HEK293 (cell line): ENCODE data around the gene ACTG1.

Experiments
- CTCF ChIA-PET: fragments of 350-600 bp; formaldehyde crosslinking; extraction: SDS; loops from one replicate; lab custom pipeline; 2021; ENCODE audit warnings: antibody characterized with exemption; lab: Yijun Ruan, JAX
- POLR2A ChIA-PET: fragments of 300-600 bp; formaldehyde crosslinking; extraction: SDS; loops from one replicate; lab custom pipeline; 2020; ENCODE audit warnings: antibody characterized with exemption, inconsistent platforms; lab: Yijun Ruan, JAX
- H3K27ac ChIP-seq: fragments of 200-500 bp; sonication (Bioruptor generic); 2 replicates; pipeline ENCODE4 v1.5.1; 2014; ENCODE audit warnings: low read depth, low read length, control low read depth, inconsistent platforms; ENCODE audit errors: extremely low read depth
- H3K36me3 ChIP-seq, 2 experiments: fragments of 200-500 bp in 1 of 2; sonication (Bioruptor generic) in 1 of 2; 1 replicate in 1 of 2; 2 replicates in 1 of 2; pipeline ENCODE4 v1.5.1; 2014 to 2017; ENCODE audit warnings: inconsistent platforms in 2 of 2, low read length in 2 of 2; ENCODE audit not compliant: control insufficient read depth in 2 of 2, insufficient read depth in 1 of 2
- H3K4me1 ChIP-seq: fragments of 200-500 bp; sonication (Bioruptor generic); 2 replicates; pipeline ENCODE4 v1.5.1; 2014; ENCODE audit warnings: mild to moderate bottlenecking, low read length, inconsistent platforms; ENCODE audit not compliant: control insufficient read depth, insufficient read depth
- H3K4me3 ChIP-seq: 2 replicates; pipeline ENCODE4 v1.5.1; 2011; ENCODE audit warnings: low read depth, mild to moderate bottlenecking, control low read depth, low read length, moderate library complexity
- H3K9me3 ChIP-seq: fragments of 200-500 bp; sonication (Bioruptor generic); 2 replicates; pipeline ENCODE4 v1.5.1; 2014; ENCODE audit warnings: low read depth, low read length, inconsistent platforms; ENCODE audit not compliant: control insufficient read depth, insufficient read depth
- GLIS1 ChIP-seq: fragments of 450-650 bp; formaldehyde crosslinking; IDR thresholded peaks from 2 replicates; pipeline ENCODE4 v1.5.1; 2016; ENCODE audit warnings: missing biosample characterization, missing genetic modification characterization
- HIC1 ChIP-seq: fragments of 450-650 bp; formaldehyde crosslinking; IDR thresholded peaks from 2 replicates; pipeline ENCODE4 v1.5.1; 2016; ENCODE audit warnings: missing biosample characterization, missing genetic modification characterization
- KLF17 ChIP-seq: fragments of 450-650 bp; formaldehyde crosslinking; IDR thresholded peaks from 2 replicates; pipeline ENCODE4 v1.5.1; 2016; ENCODE audit warnings: missing biosample characterization, missing genetic modification characterization
- KLF8 ChIP-seq: fragments of 450-650 bp; formaldehyde crosslinking; IDR thresholded peaks from 2 replicates; pipeline ENCODE4 v1.5.1; 2016; ENCODE audit warnings: missing biosample characterization, missing genetic modification characterization
- MEIS1 ChIP-seq: sonication (generic); formaldehyde crosslinking; IDR thresholded peaks from 2 replicates; pipeline ENCODE4 v1.8.1; 2022; ENCODE audit warnings: missing genetic modification reagents, mild to moderate bottlenecking, borderline replicate concordance
- PRDM10 ChIP-seq: fragments of 450-650 bp; formaldehyde crosslinking; IDR thresholded peaks from 2 replicates; pipeline ENCODE4 v1.5.1; 2016; ENCODE audit warnings: missing biosample characterization, missing genetic modification characterization
- SCRT1 ChIP-seq: fragments of 450-650 bp; formaldehyde crosslinking; IDR thresholded peaks from 2 replicates; pipeline ENCODE4 v1.5.1; 2016; ENCODE audit warnings: missing biosample characterization, missing genetic modification characterization, borderline replicate concordance
- SCRT2 ChIP-seq: fragments of 450-650 bp; formaldehyde crosslinking; IDR thresholded peaks from 2 replicates; pipeline ENCODE4 v1.5.1; 2016; ENCODE audit warnings: missing biosample characterization, missing genetic modification characterization
- ZBTB49 ChIP-seq: fragments of 450-650 bp; formaldehyde crosslinking; IDR thresholded peaks from 2 replicates; pipeline ENCODE4 v1.5.1; 2016; ENCODE audit warnings: missing biosample characterization, missing genetic modification characterization, low read depth
- ZNF214 ChIP-seq: fragments of 450-650 bp; formaldehyde crosslinking; IDR thresholded peaks from 2 replicates; pipeline ENCODE4 v1.5.1; 2017; ENCODE audit warnings: missing biosample characterization, mild to moderate bottlenecking, missing genetic modification characterization, borderline replicate concordance
- ZNF488 ChIP-seq: fragments of 450-650 bp; formaldehyde crosslinking; IDR thresholded peaks from 2 replicates; pipeline ENCODE4 v1.5.1; 2016; ENCODE audit warnings: missing biosample characterization, missing genetic modification characterization
- ZNF514 ChIP-seq: fragments of 450-650 bp; formaldehyde crosslinking; IDR thresholded peaks from 2 replicates; pipeline ENCODE4 v1.5.1; 2016; ENCODE audit warnings: missing biosample characterization, missing genetic modification characterization
- ZNF518A ChIP-seq: fragments of 450-650 bp; formaldehyde crosslinking; conservative IDR thresholded peaks from 2 replicates; pipeline ENCODE4 v1.5.1; 2016; ENCODE audit warnings: low read depth, missing biosample characterization, missing genetic modification characterization
- ZNF561 ChIP-seq: fragments of 450-650 bp; IDR thresholded peaks from 2 replicates; pipeline ENCODE4 v1.5.1; 2018; ENCODE audit warnings: missing biosample characterization, missing genetic modification characterization, borderline replicate concordance
- ZNF600 ChIP-seq: fragments of 450-650 bp; formaldehyde crosslinking; IDR thresholded peaks from 2 replicates; pipeline ENCODE4 v1.5.1; 2016; ENCODE audit warnings: missing biosample characterization, missing genetic modification characterization
- ZNF664 ChIP-seq: fragments of 450-650 bp; formaldehyde crosslinking; IDR thresholded peaks from 2 replicates; pipeline ENCODE4 v1.5.1; 2016; ENCODE audit warnings: missing biosample characterization, missing genetic modification characterization
- ZNF677 ChIP-seq: fragments of 450-650 bp; IDR thresholded peaks from 2 replicates; pipeline ENCODE4 v1.5.0; 2018; ENCODE audit warnings: missing biosample characterization, mild to moderate bottlenecking, missing genetic modification characterization, moderate library complexity
- ZNF837 ChIP-seq: fragments of 450-650 bp; formaldehyde crosslinking; IDR thresholded peaks from 2 replicates; pipeline ENCODE4 v1.5.1; 2016; ENCODE audit warnings: missing biosample characterization, missing genetic modification characterization

Gene ACTG1

GRCh38 chr17:81549826-81550225, 37.2 kb upstream of the ACTG1 start:
- Histone ChIP-seq H3K4me3 (no peak overlapping the region), H3K9me3 (no peaks in the 10 kb centered on the region), H3K36me3 (peaks cover 9 to 59% of the 10 kb centered on the region in 2 experiments; a peak in 2 of 3 replicates), H3K4me1 (peaks cover 12% of the 10 kb centered on the region), H3K27ac (no peak overlapping the region)
- peak; percentile 89 for TF ChIP-seq SCRT2
- TF ChIP-seq KLF8: no peak
- peak; percentile 85 for TF ChIP-seq SCRT1
- no peak for TF ChIP-seq ZNF561 (tag by site-specific recombination)
- peak; percentile 82 for TF ChIP-seq ZNF600 (tag by site-specific recombination)
- TF ChIP-seq ZBTB49 (tag by site-specific recombination): no peak
- TF ChIP-seq GLIS1: peak; percentile 86
- POLR2A ChIA-PET: interaction anchor here (1.0 to 3.4 kb wide), 2 partner anchors 34 to 39 kb away, joined by 3 to 48 read pairs; partner anchors contain the start of gene ACTG1
- CTCF ChIA-PET: interaction anchor here (1.2 kb wide), 1 partner anchor 28 kb away, joined by 7 read pairs; no protein-coding TSS in a partner anchor

- Histone ChIP-seq H3K36me3 (peaks cover 9 to 65% of the 10 kb centered on the region in 2 experiments; a peak in 2 of 3 replicates), H3K9me3 (no peaks in the 10 kb centered on the region), H3K4me3 (no peak overlapping the region), H3K4me1 (peaks cover 8% of the 10 kb centered on the region), H3K27ac (no peak overlapping the region)
- ChIA-PET CTCF (interaction anchor here (1.2 kb wide), 1 partner anchor 28 kb away, joined by 7 read pairs; no protein-coding TSS in a partner anchor), POLR2A (interaction anchor here (0.6 to 1.0 kb wide), 3 partner anchors 34 to 83 kb away, joined by 3 to 8 read pairs (median 3); no protein-coding TSS in a partner anchor)
- TF ChIP-seq HIC1 (tag by site-specific recombination): no peak
- TF ChIP-seq ZNF488 (tag by site-specific recombination): no peak
- TF ChIP-seq ZNF514: no peak
- no peak for TF ChIP-seq ZNF677 (tag by site-specific recombination)
- TF ChIP-seq PRDM10 (tag by site-specific recombination): no peak
- no peak for TF ChIP-seq ZNF600 (tag by site-specific recombination)
- no peak for TF ChIP-seq MEIS1 (CRISPR knock-in tag)
- TF ChIP-seq ZNF837 (tag by site-specific recombination): no peak
- TF ChIP-seq ZNF518A (tag by site-specific recombination): no peak
- no peak for TF ChIP-seq ZNF214
- TF ChIP-seq KLF17 (tag by site-specific recombination): no peak
- no peak for TF ChIP-seq KLF8
- TF ChIP-seq ZNF664: no peak
Observed at GRCh38 chr17:81549031-81549557, 36.5 kb upstream of the ACTG1 start.
